Measurements from ENCODE around the gene SASH1. TPM values are rescaled to one million over a fixed set of nuclear protein-coding genes. Genes with fewer than 3 reads are reported as not detected.

SASH1 gene
- total and polyA plus RNA-seq, 2 donors (not counting 1 experiment from before 2014, with no cell fraction given), result 38.6 to 44.6 TPM

GRCh38 chr6:148516617-148517016 lies 174.0 kb downstream of the SASH1 start:
- Histone ChIP-seq H3K27ac (ENCODE audit: insufficient read depth, low read length) (no peak overlapping the region), H4K20me1 (ENCODE audit: control insufficient read depth, extremely low read depth, insufficient read depth, low read length) (no peaks in the 10 kb centered on the region), H3K4me1 (ENCODE audit: control insufficient read depth, extremely low read depth, insufficient read depth, low read length) (peaks cover 19% of the 10 kb centered on the region), H3K9me3 (ENCODE audit: control insufficient read depth, insufficient read depth, low read depth, low read length) (no peaks in the 10 kb centered on the region), H3K79me2 (ENCODE audit: control insufficient read depth, insufficient read depth, low read length) (peaks cover 10% of the 10 kb centered on the region), H3K9ac (ENCODE audit: insufficient read depth, low read length) (no peak overlapping the region), H3K4me2 (ENCODE audit: extremely low read depth, insufficient read depth, low read length) (no peak overlapping the region), H2AFZ (ENCODE audit: low read length) (no peak overlapping the region), H3K27me3 (ENCODE audit: control insufficient read depth, insufficient read depth, low read length) (no peaks in the 10 kb centered on the region), H3K36me3 (ENCODE audit: control insufficient read depth, insufficient read depth, low read length) (peaks cover 14% of the 10 kb centered on the region), H3K4me3 (replicated peaks in 1 of 4; ENCODE audit: control extremely low read depth in 1 of 4, insufficient read depth in 1 of 4, low read depth in 3 of 4, low read length in 4 of 4) (no peak overlapping the region)
- DNase-seq (ENCODE audit: low read depth in 2 of 2), result no peak
- TF ChIP-seq EZH2 (IDR thresholded peaks at IDR 0.05; ENCODE audit: low read length, missing control alignments) (no peak), CTCF (conservative IDR thresholded peaks at IDR 0.05 in 1 of 2, IDR thresholded peaks at IDR 0.05 in 1 of 2; ENCODE audit: low read depth in 1 of 2, low read length in 2 of 2) (no peak)

DNA sequence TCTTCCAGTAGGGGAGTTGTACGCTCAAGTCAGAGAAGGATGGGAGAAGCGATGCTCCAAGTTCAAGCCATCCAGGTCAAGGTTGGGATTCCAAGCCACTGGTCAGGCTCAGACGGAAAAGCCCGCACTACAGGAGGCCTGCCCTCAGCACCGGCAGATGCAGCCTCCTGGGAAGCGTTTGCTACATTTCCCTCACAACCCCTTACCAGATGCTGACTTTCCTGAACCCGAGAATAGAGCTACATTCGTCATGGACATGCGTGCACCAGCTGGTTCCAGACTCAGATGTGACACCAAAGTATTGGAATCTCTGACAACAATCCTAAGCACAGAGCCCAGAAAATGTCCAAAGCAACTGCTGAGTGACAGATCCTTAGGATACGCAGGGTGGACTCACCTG lies 174.8 kb downstream of the SASH1 start:
- H3K79me2 ChIP-seq (ENCODE audit: control insufficient read depth, insufficient read depth, low read length), result peaks cover 4% of the 10 kb centered on the region
- H4K20me1 ChIP-seq (ENCODE audit: control insufficient read depth, extremely low read depth, insufficient read depth, low read length), result no peaks in the 10 kb centered on the region
- no peak overlapping the region for H3K9ac ChIP-seq (ENCODE audit: insufficient read depth, low read length)
- TF ChIP-seq EZH2 (IDR thresholded peaks at IDR 0.05; ENCODE audit: low read length, missing control alignments) (no peak), CTCF (conservative IDR thresholded peaks at IDR 0.05 in 1 of 2, IDR thresholded peaks at IDR 0.05 in 1 of 2; ENCODE audit: low read depth in 1 of 2, low read length in 2 of 2) (no peak)
- no peak overlapping the region for H3K4me2 ChIP-seq (ENCODE audit: extremely low read depth, insufficient read depth, low read length)
- DNase-seq (ENCODE audit: low read depth in 2 of 2), result no peak
- H3K27me3 ChIP-seq (ENCODE audit: control insufficient read depth, insufficient read depth, low read length), result no peaks in the 10 kb centered on the region
- H2AFZ ChIP-seq (ENCODE audit: low read length), result no peak overlapping the region
- peaks cover 14% of the 10 kb centered on the region for H3K36me3 ChIP-seq (ENCODE audit: control insufficient read depth, insufficient read depth, low read length)
- no peak overlapping the region for H3K4me3 ChIP-seq (replicated peaks in 1 of 4; ENCODE audit: control extremely low read depth in 1 of 4, insufficient read depth in 1 of 4, low read depth in 3 of 4, low read length in 4 of 4)
- no peak overlapping the region for H3K27ac ChIP-seq (ENCODE audit: insufficient read depth, low read length)
- no peaks in the 10 kb centered on the region for H3K9me3 ChIP-seq (ENCODE audit: control insufficient read depth, insufficient read depth, low read depth, low read length)
- peaks cover 27% of the 10 kb centered on the region for H3K4me1 ChIP-seq (ENCODE audit: control insufficient read depth, extremely low read depth, insufficient read depth, low read length)

DNA sequence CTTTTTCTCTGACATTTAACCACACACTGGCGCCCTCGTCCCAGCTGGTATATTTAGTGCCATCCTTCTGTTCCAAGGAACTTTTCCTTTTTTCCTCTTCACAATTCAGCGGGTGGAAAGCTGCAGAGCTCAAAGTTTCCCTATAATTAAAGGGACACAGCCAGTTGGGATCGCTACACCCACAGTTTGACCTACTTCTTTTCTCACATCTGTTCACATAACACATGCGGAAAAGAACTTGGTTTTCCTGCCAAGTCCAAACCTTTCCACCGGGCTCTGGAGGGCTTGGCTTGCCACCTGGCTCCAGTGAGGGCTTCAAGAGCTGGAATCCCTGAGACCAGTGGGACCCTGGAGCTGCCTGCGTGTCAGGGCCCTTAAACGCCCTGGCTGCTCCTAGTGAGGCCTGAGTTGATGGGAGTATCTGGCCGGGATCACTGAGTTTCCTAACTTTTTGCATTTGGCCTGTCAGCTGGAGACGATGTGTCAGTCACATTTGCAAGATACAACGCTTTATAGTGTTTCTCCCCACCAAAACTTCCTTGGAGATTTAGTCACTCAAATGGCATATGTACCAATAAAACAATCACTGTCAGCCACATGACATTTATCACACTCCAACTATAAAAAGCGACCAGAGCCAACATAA lies 176.0 kb downstream of the SASH1 start:
- no peak for TF ChIP-seq EZH2 (IDR thresholded peaks at IDR 0.05; ENCODE audit: low read length, missing control alignments)
- TF ChIP-seq CTCF (conservative IDR thresholded peaks at IDR 0.05 in 1 of 2, IDR thresholded peaks at IDR 0.05 in 1 of 2; ENCODE audit: low read depth in 1 of 2, low read length in 2 of 2), result no peak
- Histone ChIP-seq H3K4me2 (ENCODE audit: extremely low read depth, insufficient read depth, low read length) (no peak overlapping the region), H3K4me3 (replicated peaks in 1 of 4; ENCODE audit: control extremely low read depth in 1 of 4, insufficient read depth in 1 of 4, low read depth in 3 of 4, low read length in 4 of 4) (no peak overlapping the region), H3K9me3 (ENCODE audit: control insufficient read depth, insufficient read depth, low read depth, low read length) (no peaks in the 10 kb centered on the region), H3K79me2 (ENCODE audit: control insufficient read depth, insufficient read depth, low read length) (no peaks in the 10 kb centered on the region), H2AFZ (ENCODE audit: low read length) (no peak overlapping the region), H3K36me3 (ENCODE audit: control insufficient read depth, insufficient read depth, low read length) (peaks cover 14% of the 10 kb centered on the region), H3K27ac (ENCODE audit: insufficient read depth, low read length) (peak overlapping the region; percentile 24), H4K20me1 (ENCODE audit: control insufficient read depth, extremely low read depth, insufficient read depth, low read length) (no peaks in the 10 kb centered on the region), H3K27me3 (ENCODE audit: control insufficient read depth, insufficient read depth, low read length) (no peaks in the 10 kb centered on the region), H3K4me1 (ENCODE audit: control insufficient read depth, extremely low read depth, insufficient read depth, low read length) (peaks cover 26% of the 10 kb centered on the region), H3K9ac (ENCODE audit: insufficient read depth, low read length) (no peak overlapping the region)
- DNase-seq (ENCODE audit: low read depth in 2 of 2), result no peak
